Femur (tissue), 1 donor: ENCODE measurements around the gene TMPRSS4.

Source experiments
- DNase-seq: peaks from one replicate; pipeline ENCODE4 v3.0.0-alpha.2; 2017

TMPRSS4 gene

GRCh38 chr11:118157186-118157895, 80.5 kb downstream of the TMPRSS4 start:
- no peak for DNase-seq

- DNase-seq: no peak
Measured at GRCh38 chr11:118161786-118162185, 84.9 kb downstream of the TMPRSS4 start.

DNA sequence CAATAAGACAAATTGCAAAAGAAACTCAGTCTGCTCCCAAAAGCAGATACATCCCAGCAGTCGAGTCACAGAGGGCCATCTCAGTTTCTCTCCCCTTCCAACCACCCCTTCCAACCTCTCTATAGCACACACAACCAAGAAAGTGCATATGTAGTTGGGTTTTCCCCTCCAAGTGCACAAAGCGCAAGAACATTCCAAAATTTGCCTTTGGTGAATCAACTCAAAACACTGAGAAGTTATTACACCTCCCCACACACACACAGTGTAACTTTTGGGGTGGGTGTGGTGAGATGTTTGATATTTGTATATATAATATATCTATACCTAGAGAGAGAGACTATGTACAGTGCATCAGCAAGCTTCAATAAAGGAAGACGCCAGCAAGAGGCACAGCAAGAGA, 86.0 kb downstream of the TMPRSS4 start:
- no peak for DNase-seq

- no peak for DNase-seq
Measured at GRCh38 chr11:118163494-118163893, 86.6 kb downstream of the TMPRSS4 start.

DNA sequence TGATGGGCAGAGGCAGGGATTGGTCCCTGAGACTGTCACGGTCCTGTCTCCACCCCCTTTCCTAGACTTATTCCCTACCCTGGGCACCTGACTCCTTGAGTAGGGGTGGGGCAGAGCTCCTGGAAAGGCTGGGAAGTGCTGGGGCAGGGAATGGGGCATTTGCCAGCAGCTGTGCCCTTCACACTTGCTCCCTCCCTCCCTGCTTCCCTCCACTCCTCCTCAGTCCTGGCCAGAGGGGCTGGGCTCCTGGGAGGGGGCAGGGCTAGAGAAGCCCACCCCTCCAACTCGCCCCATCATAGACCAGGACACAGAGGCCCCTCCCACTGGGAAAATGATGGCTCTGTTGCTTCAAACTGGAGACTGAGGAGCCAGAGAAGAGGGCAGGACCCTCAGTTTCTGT, 88.0 kb downstream of the TMPRSS4 start:
- DNase-seq: no peak

- DNase-seq: no peak
Measured at GRCh38 chr11:118166641-118167040, 89.8 kb downstream of the TMPRSS4 start.

DNA sequence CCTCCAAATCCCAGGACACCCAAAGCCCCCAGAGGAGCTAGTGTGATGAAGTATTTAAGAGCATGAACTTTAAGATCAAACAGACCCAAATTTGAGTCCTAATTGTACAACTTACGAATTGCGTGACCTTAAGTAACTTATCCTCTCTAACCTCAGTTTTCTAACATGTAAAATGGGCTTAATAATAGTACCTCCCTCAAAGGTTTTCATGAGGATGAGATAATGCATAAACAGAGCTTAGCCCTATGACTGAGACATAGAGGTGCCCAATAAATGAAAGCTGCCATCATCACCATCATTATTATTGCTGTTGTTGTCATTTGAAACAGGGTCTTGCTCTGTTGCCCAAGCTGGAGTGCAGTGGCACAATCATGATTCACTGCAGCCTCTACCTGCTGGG, 90.4 kb downstream of the TMPRSS4 start:
- no peak for DNase-seq

GRCh38 chr11:118167906-118168305, 91.0 kb downstream of the TMPRSS4 start:
- DNase-seq: no peak

- DNase-seq: no peak
Measured at GRCh38 chr11:118168316-118168715, 91.4 kb downstream of the TMPRSS4 start.

DNA sequence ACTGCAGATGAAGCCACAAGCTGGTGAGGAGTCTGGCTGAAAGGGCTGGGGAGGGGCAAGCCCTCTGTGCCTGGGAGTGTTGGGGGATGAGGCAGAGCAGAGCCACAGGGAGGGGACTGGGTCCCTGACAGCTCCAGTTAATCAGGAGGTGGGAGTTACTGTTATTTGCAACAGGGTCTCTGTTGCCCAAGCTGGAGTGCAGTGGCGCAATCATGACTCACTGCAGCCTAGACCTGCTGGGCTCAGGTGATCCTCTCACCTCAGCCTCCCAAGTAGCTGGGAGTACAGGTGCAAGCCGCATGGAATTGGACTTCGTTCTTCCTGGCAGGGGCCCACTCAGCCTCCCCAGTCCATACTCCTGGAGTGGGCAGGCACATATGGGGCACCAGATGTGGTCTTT, 91.9 kb downstream of the TMPRSS4 start:
- DNase-seq: no peak

- DNase-seq: no peak
Measured at GRCh38 chr11:118169300-118170140, 92.6 kb downstream of the TMPRSS4 start.

GRCh38 chr11:118170231-118170630, 93.4 kb downstream of the TMPRSS4 start:
- DNase-seq: no peak

DNA sequence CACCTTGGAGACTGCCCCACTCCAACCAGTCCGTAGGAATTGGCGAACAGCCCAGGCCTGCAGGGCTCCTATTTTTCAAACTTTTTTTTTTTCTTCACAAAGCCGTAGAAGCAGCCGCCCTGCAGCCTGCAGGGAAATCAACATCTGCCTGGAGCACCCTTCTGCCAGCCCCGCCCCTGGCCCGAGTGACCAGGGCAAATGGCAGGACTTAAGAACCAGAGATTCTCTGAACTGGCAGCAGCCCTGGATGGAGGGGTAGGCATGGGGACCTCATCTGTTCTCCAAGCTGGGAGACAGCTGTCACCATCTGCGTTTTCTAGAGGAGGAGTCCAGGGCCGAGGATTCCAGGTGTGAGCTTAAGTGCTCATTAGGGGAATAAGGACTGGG, 94.0 kb downstream of the TMPRSS4 start:
- no peak for DNase-seq
